ENCODE results near the gene FFAR2. TPM values are rescaled to one million over a fixed set of nuclear protein-coding genes. Genes with fewer than 3 reads are reported as not detected.

The FFAR2 gene
- total RNA-seq, 2 donors from 2014 or later: 0.22 to 0.82 TPM

DNA sequence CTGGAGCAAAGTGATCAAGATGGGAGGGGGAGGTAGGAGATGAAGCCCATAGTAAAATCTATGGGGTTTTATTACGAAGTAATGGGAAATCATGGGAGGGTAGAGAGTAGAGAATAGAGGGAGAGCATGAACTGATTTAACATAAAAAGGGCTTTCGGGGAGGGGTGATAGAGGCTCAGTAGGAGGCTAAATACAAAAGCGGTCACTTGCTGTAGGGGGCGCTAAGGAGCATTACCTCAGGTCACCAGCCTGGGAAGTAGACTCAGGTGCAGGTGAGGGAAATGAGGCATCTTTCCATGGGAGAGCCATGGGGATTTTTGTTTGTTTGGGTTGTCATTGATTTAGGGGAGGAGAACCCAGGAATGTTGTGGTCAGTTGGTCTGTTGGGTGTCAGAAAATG is 28.1 kb downstream of the FFAR2 start:
- Histone ChIP-seq H3K9ac (ENCODE audit: low read depth in 2 of 2, low read length in 2 of 2) (no peak overlapping the region), H3K9me3 (no peaks in the 10 kb centered on the region), H3K27ac (no peak overlapping the region), H3K27me3 (no peaks in the 10 kb centered on the region), H3K4me1 (no peaks in the 10 kb centered on the region), H3K36me3 (no peaks in the 10 kb centered on the region), H3K4me3 (no peak overlapping the region)
- TF ChIP-seq, protein P1, sequence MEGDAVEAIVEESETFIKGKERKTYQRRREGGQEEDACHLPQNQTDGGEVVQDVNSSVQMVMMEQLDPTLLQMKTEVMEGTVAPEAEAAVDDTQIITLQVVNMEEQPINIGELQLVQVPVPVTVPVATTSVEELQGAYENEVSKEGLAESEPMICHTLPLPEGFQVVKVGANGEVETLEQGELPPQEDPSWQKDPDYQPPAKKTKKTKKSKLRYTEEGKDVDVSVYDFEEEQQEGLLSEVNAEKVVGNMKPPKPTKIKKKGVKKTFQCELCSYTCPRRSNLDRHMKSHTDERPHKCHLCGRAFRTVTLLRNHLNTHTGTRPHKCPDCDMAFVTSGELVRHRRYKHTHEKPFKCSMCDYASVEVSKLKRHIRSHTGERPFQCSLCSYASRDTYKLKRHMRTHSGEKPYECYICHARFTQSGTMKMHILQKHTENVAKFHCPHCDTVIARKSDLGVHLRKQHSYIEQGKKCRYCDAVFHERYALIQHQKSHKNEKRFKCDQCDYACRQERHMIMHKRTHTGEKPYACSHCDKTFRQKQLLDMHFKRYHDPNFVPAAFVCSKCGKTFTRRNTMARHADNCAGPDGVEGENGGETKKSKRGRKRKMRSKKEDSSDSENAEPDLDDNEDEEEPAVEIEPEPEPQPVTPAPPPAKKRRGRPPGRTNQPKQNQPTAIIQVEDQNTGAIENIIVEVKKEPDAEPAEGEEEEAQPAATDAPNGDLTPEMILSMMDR (IDR thresholded peaks at IDR 0.05): no peak
- DNase-seq: no peak
- intact Hi-C loops (cut with DNase I): no loop called here

DNA sequence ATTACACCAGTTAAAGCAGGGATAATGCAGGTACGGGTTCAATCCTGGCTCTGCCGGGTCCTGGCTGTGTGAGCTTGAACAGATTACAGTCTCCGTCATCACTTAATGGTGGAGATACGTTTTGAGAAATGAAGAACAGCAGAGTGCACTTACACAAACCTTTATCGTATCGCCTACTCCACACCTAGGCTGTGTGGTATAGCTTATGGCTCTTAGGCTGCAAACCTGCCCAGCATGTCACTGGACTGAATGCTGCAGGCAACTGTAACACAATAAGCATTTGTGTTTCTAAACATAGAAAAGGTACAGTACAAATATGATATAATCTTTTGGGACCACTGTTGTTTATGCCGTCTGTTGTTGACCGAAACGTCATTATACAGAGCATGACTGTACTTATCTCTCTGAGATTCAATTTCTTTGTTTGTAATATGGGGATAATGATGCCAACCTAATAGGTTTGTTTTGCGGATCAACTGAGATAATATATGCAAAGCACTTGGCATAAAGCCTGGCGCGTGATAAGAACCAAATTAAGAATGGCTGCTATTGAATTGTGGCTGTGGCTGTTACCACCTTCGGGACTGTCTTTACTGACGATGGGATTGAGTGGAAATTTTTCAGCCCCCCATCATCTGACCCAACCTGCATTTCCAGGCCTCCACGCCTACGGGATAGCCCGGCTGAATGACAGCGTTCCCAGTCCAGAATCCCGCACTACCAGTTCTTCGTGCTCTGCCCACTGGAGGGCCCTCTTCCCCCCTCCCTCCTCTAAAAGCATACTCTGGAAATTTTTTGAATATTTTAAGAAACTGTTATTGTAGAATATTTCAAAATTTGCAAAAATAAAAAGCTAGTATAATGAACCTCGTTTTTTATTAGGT is 31.0 kb downstream of the FFAR2 start:
- no peaks in the 10 kb centered on the region for H3K4me1 ChIP-seq
- no peak for DNase-seq
- H3K36me3 ChIP-seq: no peaks in the 10 kb centered on the region
- TF ChIP-seq, protein P1 (IDR thresholded peaks at IDR 0.05): no peak
- no peaks in the 10 kb centered on the region for H3K9me3 ChIP-seq
- H3K9ac ChIP-seq (ENCODE audit: low read depth in 2 of 2, low read length in 2 of 2): no peak overlapping the region
- intact Hi-C loops (cut with DNase I): no loop called here
- no peak overlapping the region for H3K27ac ChIP-seq
- H3K4me3 ChIP-seq: no peak overlapping the region
- no peaks in the 10 kb centered on the region for H3K27me3 ChIP-seq

DNA sequence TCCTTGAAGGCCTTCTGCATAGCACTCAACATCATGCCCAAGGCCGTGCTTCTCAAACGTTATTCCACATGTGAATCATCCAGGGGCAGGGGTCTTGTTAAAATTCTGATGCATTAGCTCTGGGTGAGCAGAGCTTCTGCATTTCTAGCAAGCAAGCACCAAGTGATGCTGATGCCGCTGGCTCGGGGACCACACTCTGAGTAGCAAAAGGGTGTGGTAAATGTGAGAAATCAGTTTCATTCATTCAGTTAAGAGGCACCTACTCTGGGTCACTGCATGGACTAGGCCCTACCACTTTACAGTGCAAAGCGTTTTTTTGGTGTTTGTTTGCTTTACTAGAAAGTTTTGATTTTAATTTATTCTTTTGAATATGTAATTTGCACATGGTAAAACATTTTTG is 35.0 kb downstream of the FFAR2 start:
- intact Hi-C loops (cut with DNase I): no loop called here
- H3K9me3 ChIP-seq: no peaks in the 10 kb centered on the region
- no peaks in the 10 kb centered on the region for H3K36me3 ChIP-seq
- TF ChIP-seq, protein P1 (IDR thresholded peaks at IDR 0.05): no peak
- H3K4me3 ChIP-seq: no peak overlapping the region
- no peaks in the 10 kb centered on the region for H3K27me3 ChIP-seq
- no peaks in the 10 kb centered on the region for H3K4me1 ChIP-seq
- H3K9ac ChIP-seq (ENCODE audit: low read depth in 2 of 2, low read length in 2 of 2): no peak overlapping the region
- H3K27ac ChIP-seq: no peak overlapping the region
- no peak for DNase-seq

DNA sequence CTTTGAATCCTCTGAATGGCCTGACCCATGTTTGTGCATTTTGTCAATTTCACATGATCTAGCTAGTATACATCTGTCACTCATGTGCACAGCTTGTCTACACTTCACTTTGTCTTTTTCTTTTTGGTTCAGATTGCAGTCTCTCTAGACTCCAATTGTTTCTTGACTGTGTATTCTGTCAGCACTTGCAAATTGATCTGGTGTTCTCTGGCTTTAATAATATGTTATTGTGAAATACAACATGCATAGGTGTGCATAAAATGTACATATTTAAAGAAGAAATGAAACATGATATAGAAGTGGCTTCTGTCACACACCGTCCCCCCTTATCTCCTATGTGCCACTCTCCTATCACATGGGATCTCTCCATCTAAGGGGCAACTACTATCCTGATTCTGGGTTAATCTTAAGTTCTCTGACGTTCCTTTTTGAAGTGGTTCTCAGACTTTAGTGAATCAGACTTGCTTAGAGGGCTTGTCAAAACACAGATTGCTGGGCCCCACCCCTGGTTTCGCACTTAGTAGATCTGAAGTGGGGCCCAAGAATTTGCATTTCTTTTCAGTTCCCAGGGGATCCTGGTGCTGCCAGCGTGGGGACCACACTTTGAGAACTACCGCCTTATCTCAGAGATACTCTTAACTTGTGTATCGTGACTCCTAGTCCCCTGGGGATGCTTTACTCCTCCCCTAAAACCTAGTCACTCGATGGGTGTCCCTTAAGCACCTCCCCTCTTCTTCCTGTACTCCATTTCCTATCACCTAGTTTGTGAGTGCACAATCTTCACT is 36.4 kb downstream of the FFAR2 start:
- Histone ChIP-seq H3K4me1 (no peaks in the 10 kb centered on the region), H3K27ac (no peak overlapping the region), H3K36me3 (no peaks in the 10 kb centered on the region), H3K4me3 (no peak overlapping the region), H3K9me3 (no peaks in the 10 kb centered on the region), H3K27me3 (no peaks in the 10 kb centered on the region), H3K9ac (ENCODE audit: low read depth in 2 of 2, low read length in 2 of 2) (no peak overlapping the region)
- TF ChIP-seq, protein P1 (IDR thresholded peaks at IDR 0.05): no peak
- intact Hi-C loops (cut with DNase I): no loop called here
- DNase-seq: no peak

DNA sequence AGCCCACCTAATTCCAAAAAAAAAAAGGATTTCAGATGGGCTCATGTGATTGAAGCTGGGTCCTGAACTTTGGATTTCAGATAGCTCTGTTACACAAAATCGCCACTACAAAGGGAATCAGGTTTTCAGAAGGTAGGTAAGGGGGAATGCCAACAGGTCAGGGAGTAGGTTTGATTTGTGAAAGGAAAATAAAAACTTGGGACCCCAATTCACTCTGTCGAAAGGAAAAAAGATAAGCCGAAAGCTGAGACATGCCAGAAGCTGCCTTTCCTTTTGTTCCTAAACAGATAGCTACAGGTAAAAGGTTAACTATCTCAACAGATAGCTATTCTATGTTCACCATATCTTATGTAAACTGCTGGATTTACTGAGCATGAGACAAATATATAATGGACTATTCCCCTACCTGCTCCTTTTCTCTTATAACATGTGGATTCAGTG is 38.2 kb downstream of the FFAR2 start:
- DNase-seq: no peak
- Histone ChIP-seq H3K27ac (no peak overlapping the region), H3K4me1 (no peaks in the 10 kb centered on the region), H3K9ac (ENCODE audit: low read depth in 2 of 2, low read length in 2 of 2) (no peak overlapping the region), H3K36me3 (no peaks in the 10 kb centered on the region), H3K27me3 (no peaks in the 10 kb centered on the region), H3K9me3 (no peaks in the 10 kb centered on the region), H3K4me3 (no peak overlapping the region)
- intact Hi-C loops (cut with DNase I): no loop called here
- TF ChIP-seq, protein P1 (IDR thresholded peaks at IDR 0.05): no peak

All from colonic mucosa (tissue), 4 donors.